ENCODE data around the gene FAM228B. TPM values are rescaled to one million over a fixed set of nuclear protein-coding genes. Genes with fewer than 3 reads are reported as not detected.
"Not testable (repeated sequence)": the region's sequence is repeated elsewhere in the genome, so short reads cannot be mapped to it uniquely, and the experiment has no call there.

Gene FAM228B
- 6.6 and 6.8 TPM in 2 replicates for total RNA-seq

DNA sequence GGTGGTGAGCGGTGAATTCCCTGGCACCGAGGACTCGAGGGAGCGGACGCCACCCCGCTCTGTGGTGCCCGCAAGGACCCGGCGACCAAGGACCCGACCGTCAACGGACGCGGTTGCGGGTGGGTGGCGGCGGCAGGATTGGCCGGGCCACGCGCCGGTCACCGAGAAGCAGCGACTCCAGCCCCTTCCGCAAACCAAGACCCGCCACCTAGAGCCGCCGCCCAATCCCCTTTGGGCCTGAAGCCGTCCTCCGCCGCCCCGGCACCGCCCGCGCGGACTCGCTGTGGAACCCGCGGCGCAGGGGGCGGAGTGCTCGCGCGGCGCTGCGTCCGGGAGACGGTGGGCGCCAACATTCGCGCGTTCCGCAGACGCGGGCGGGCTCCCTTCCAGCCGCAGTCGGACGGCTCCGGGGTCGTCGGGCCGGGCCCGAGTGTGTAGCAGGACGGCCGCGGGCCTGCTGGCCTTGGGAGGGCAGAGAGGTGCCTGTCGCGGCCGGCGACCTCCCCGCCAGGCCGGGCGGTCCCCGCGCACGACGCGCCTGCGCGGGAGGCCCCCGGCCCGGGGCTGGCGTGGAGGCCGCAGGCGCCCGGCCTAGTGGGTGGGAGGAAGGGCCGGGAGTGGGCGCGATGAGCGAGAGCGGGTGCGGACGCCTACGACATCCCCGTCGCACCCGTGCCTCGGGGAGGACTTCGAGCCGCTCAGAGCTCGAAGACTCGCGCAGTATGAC, at the start of gene FAM228B, which contains the start of gene PFN4:
Gene FAM228B (plus strand): TSS at position 275 of the 727 bp plus-strand sequence. CDS start 893 bp downstream, outside the sequence.
Gene PFN4 (minus strand): TSS at position 140 of the 727 bp plus-strand sequence. CDS start 799 bp downstream, outside the sequence.
- intact Hi-C loops (cut with micrococcal nuclease): loop anchor here (2.0 to 10.0 kb wide), 4 partner anchors 47 to 371 kb away; partner anchors contain the start of genes ATAD2B, ITSN2, NCOA1 and SF3B6

DNA sequence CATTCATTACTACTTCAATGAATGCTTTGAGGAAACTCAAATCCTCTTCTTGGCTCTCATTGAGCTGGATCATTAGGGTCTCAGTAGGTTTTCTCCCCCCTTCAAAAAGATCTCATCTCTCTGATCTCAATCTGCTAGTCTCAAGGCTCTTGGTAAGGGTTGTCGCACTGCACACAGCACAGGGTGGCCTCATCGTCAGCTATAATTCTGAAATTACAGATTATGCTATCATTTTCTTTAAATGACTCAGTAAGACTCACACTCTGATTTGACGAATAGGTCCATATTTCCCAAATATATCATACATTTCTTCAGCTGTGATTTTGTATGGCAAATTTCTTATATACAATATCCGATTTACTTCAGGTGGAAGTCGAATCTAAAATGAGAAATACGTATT, 49.5 kb upstream of the FAM228B start:
- intact Hi-C loops (cut with micrococcal nuclease): loop anchor here (10.0 kb wide), 1 partner anchor 721 kb away; the partner anchor contains the start of genes CENPO and PTRHD1

DNA sequence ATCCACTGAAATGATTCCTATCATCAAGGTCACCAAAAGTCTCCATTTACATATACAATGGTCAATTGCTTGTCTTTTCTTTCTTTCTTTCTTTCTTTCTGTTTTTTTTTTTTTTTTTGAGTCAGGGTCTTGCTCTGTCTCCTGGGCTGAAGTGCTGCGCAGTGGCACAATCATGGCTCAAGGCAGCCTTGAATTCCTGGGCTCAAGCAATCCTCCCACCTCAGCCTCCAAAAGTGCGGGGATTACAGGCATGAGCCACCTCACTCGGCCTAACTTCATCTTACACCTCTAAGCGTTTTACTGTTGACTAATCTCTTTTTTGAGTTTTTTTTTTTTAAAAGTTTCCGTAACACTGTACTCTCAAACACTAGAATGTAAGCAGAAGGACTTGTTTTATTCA, 48.0 kb upstream of the FAM228B start:
- intact Hi-C loops (cut with micrococcal nuclease): loop anchor here (10.0 kb wide), 1 partner anchor 720 kb away; the partner anchor contains the start of genes CENPO and PTRHD1

DNA sequence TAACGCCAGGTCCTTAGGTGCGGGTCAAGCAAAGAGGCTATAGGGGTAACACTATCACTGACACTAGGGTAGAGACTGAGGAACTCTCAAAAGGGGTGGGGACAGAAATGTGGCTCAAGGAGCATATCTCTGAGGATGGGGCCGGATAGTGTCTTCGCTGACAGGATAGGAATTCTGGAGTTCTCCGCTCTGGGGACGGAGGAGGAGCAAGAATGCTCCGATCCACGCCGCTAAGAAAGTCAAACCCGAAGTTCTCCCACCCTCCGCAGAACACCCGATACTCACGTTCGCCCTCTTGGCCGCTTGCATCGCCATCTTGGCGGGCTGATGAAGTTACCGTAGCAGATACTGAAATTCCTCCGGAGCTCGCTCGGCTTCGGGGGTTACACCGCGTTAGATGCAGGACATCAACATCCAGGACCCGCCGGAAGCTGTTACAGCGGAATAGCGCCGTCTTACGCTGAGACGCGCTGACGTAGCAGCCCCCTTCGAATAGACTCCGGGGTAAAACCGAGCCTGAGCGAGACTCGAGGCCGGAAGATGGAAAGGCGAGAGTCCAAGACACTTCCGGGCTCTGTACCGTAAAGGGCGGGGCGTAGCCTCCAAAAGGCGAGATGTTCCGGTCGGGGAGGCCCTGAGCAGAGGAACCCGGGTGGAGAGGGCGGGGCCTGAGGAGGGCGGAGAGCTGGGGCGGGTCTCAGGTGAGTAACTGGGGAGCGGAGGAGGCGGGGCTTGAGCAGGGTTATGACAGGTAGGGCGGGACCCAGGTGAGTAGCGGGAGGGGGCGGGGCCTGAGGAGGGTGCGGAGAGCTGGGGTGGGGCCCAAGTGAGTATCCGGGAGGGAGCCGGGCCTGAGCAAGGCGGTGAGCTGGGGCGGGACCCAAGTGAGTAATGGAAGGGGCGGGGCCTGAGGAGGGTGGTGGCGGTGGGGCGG, 47.1 kb upstream of the FAM228B start, which contains the start of gene SF3B6:
Gene SF3B6 (minus strand): TSS at position 412 of the 934 bp plus-strand sequence. CDS start 97 bp downstream, at position 315.
- intact Hi-C loops (cut with micrococcal nuclease): loop anchor here (1.0 to 10.0 kb wide), 8 partner anchors 8 to 719 kb away; partner anchors contain the start of genes ATAD2B, CENPO, FAM228B and ITSN2

DNA sequence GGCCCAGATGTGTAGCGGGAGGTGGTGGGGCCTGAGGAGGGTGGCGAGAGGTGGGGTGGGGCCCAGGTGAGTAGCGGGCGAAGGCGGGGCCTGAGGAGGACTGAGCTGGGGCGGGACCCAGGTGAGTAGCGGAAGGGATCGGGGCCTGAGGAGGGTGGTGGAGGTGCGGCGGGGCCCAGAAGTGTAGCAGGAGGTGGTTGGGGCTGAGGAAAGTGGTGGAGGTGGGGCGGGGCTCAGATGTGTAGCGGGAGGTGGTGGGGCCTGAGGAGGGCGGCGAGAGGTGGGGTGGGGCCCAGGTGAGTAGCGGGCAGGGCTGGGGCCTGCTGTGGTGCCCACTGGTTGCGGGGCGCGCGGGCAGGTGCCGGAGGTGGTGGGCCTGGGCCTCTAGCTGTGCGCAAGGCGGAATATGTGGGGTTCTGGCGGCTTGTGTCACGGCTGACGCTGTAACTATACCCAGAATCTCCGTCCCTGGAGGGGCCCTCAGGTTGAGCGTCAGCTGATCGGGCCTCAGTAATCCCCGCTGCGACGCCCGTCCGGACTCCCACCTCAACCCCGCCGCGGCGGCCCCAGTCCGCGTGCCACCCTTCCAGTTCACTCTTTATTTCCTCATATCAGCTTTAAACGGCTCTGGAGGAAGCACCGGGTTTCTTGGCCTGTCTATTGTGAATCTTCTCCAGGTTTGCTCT, 46.3 kb upstream of the FAM228B start:
- intact Hi-C loops (cut with micrococcal nuclease): loop anchor here (1.0 to 10.0 kb wide), 8 partner anchors 7 to 718 kb away; partner anchors contain the start of genes ATAD2B, CENPO, FAM228B and ITSN2

DNA sequence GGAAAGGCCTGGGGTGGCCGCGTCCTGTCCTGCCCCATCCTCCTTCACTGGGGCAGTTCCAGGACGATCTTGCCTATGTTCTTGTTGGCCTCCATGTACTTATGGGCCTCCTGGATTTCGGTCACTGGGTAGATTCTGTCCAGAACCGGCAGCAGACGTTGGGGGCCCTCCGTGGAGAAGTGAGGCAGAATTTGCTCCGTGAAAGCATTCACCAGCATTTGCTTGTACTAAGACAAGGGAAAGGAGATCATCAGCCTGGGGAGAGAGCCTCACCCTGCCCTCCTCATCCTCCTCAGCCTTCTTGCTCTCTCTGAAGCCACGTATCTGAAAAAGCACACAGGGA, 45.8 kb upstream of the FAM228B start:
- intact Hi-C loops (cut with micrococcal nuclease): loop anchor here (2.0 to 10.0 kb wide), 3 partner anchors 45 to 717 kb away; partner anchors contain the start of genes CENPO, FAM228B, NCOA1 and PFN4

DNA sequence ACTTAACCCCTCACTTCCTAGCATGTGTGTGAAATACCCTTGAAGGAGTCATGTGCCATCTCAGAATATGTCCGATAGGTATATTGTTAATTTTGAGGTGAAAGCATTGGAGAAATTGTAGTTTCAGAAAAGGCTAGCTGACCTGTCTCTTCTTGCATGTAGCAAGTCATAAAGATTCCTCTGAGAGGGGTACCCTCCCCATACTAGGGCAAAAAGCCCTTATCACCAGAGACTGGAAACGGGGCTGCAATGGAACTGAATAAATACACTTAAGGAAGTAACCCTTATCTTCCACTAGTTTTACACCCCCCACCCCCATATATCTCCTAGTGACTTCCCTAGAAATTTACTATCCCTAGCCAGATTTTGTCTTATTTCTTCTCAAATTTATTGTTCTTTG, 45.4 kb upstream of the FAM228B start:
- intact Hi-C loops (cut with micrococcal nuclease): loop anchor here (2.0 to 10.0 kb wide), 3 partner anchors 45 to 717 kb away; partner anchors contain the start of genes CENPO, FAM228B, NCOA1 and PFN4

DNA sequence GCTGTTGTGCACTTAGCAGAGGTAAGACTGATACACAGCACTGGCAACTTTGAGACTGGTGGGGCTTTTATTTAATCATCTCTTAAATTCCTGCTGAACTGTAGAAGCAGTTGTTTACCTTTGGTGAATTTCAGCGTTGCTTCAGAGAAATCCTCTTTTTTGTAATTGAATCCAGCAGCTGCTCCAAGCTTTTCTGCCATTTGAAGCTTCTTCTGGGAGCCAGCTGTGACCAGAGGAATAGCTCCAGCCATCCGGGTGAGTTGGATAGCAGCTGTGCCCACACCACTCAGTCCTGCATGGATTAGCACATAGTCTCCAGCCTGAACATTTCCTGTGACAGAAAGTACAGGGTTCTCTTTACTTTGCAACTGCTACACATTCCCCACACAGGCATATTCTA, 42.6 kb upstream of the FAM228B start:
- intact Hi-C loops (cut with micrococcal nuclease): no loop called here

DNA sequence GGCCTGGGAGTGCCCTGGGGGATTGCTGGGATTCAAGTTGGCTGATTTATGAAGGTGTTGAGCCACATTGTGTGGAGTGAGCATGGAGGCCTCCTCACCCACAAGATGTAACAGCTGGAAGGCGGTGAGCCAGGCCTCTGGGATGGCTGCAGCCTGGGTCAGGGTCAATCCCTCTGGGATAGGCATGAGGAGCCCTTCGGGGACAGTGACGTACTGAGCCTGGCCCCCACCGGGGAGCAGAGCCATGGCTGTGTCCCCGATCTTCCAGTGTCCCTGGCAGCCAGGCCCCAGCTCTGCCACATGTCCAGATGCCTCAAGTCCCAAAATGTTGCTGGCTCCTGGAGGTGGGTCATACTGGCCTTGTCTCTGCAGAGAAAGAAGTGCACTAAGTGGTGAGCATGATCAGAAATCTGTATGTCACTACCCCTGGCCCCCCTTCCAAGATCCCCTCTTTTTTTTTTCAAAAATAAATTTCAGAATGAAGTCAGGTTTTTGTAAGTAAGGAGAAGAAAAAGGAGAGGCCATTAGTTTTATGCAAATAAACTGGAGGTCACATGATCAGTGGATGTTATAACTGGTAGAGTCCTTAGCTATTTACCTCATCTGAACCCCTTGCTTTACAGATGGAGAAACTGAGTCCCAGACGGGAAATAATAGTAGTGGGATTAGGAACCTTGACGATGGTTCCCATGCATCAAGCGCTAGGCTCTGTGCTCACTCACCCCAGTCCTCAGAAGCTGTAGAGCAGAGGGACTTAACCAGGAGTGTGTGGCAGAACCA, 40.3 kb upstream of the FAM228B start:
- intact Hi-C loops (cut with micrococcal nuclease): no loop called here

DNA sequence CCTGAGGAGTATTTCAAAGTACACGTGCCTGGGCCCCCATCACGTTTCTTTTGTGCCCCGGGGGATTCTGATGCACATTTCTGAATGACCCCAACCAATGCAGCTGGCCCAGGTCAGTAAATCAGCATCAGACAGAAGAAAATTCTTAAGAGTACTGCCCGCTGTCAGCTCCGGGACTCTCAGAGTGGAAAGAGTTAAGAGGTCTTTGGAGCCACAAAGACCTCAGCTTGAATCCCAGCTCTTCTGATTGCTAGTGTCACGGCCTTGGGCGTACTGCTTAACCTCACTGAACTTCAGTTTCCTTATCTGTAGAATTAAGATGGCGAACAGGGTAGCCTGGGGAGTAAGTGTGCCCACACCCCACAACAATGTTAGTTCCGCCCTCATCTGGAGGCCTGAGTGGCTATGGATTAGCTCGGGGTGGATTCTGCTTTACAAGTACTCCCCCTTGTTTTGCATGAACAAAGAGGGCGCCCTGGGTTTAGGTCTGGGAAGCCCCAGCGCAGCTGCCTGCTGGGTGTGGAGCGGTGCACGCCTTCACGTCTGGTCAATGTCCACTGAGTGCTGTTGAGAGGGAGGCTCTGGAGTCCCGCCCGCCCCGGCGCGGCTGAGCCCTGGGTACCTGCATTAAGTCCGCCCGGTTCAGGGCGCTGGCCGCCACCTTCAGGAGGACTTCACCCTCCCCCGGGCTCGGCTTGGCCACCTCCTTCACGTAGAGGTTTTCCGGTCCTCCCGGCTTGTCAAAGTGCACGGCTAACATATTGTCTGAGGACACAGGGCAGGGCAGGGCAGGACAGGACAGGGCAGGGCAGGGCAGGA, 39.5 kb upstream of the FAM228B start:
- intact Hi-C loops (cut with micrococcal nuclease): loop anchor here (1.0 to 2.0 kb wide), 5 partner anchors 7 to 299 kb away; partner anchors contain the start of genes SF3B6 and WDCP

DNA sequence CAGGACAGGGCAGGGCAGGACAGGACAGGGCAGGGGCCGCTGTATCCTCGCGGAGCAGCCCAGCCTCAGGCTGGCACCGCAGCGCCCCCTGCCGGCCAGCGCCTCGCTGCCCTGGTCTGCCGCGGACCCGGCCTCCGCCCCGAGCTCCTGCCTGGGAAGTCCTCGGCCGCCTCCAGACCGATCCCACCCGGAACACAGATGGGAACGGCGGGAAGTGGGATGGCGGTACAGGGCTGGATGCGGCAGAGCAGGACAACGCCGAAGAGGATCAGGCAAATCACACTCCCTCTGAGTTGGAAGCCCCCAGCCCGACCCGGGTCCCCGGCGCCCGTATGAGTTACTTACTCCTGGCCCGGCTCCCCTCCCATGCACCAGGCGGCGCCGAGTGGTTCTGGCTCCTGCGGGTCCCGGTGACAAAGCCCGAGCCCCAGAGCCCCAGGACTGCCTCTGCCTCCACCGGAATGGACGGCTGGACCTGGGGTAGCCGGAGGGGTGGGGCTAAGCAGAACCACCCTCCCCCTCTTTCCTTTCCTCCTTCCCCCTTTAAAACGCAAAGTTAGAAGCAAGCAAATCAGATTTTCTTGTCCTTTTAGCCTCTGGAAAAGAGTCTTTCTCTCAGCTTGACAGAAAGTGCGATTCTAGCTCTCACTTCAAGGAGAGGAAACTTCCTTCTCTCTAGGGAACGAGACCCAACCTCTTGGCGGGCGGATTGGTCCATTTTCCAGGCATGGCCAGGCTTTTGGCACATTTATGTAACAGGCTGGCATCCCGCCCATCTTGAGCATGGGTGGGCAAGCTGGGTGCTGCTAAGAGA, 38.7 kb upstream of the FAM228B start, which contains the start of gene TP53I3:
Gene TP53I3 (minus strand): TSS at position 449 of the 814 bp plus-strand sequence. CDS start 508 bp downstream, outside the sequence.
- intact Hi-C loops (cut with micrococcal nuclease): loop anchor here (1.0 to 2.0 kb wide), 5 partner anchors 8 to 298 kb away; partner anchors contain the start of genes SF3B6 and WDCP

DNA sequence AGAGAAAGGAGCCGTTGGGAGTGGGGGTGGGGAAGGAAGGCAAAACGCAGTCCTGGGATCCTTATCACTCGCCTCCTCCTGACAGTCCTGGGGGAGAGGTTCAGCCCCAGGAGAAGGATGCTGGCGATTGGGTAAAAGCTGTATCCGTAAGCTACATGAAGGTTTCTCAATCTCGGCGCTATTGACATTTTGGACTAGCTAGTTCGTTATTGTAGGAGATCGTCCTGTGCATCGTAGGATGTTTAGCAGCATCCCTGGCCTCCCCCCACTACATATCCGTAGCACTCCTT, 38.1 kb upstream of the FAM228B start:
- intact Hi-C loops (cut with micrococcal nuclease): loop anchor here (2.0 kb wide), 2 partner anchors 38 to 298 kb away; partner anchors contain the start of gene WDCP

DNA sequence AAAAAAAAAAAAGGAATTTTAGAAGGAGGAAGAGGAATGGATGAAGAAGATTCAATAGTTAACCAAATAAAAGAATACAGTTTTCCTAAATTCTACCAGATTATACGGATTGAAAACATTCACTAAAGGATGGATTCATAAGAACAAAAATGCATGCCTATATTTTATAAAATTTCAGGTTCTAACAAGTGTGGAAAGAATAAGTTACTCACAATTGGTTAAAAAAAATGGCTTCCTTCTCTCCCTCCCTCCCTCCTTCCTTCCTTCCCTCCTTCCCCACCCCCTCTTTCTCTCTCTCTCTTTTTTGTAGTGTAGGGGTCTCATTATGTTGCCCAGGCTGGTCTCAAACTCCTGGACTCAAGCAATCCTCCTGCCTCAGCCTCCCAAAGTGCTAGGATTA, 37.0 kb upstream of the FAM228B start:
- intact Hi-C loops (cut with micrococcal nuclease): no loop called here

DNA sequence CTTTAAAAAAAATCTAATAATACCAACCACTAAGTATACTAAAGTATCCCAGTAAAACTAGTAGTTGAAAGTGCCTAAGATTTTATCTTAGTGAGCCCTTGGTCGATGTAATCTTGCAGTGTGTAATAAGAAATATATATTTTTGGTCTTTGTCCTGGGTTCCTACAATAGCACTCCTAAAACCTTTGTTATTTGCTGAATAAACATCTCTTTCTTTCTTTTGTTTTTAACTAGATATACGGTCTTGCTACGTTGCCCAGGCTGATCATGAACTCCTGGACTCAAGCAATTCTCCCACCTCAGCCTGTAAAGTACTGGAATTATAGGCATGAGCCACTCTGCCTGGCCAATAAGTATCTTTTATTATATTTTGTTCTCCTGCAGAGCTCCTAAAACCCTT, 36.2 kb upstream of the FAM228B start:
- intact Hi-C loops (cut with micrococcal nuclease): no loop called here

DNA sequence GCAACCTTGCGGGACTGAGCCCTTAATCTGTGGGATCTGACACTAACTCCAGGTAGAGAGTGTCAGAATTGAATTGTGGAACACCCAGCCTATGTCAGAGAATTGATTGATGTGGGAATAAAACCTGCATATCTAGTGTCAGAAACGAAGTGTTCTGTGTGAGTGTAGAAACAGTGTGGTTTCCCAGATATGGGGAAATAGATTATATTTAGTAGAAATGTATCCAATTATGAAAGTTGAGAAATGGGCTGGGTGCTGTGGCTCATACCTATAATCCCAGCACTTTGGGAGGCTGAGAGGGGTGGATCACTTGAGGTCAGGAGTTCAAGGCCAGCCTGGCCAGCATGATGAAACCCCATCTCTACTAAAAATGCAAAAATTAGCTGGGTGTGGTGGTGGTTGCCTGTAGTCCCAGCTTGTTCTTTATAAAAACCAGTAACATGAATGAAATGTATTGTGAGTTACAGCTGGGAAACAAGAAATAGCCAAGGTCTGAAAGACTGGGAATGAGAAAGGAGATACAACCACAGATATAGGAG, 34.4 kb upstream of the FAM228B start:
- intact Hi-C loops (cut with micrococcal nuclease): no loop called here

DNA sequence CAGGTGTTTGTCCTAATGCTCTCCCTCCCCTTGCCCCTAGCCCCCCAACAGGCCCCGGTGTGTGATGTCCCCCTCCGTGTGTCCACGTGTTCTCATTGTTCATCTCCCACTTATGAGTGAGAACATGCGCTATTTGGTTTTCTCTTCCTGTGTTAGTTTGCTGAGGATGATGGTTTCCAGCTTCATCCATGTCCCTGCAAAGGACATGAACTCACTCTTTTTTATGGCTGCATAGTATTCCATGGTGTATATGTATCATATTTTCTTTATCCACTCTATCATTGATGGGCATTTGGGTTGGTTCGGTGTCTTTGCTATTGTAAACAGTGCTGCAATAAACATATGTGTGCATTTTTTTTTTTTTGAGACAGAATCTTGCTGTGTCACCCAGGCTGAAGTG, 30.0 kb upstream of the FAM228B start:
- intact Hi-C loops (cut with micrococcal nuclease): not testable (repeated sequence)

DNA sequence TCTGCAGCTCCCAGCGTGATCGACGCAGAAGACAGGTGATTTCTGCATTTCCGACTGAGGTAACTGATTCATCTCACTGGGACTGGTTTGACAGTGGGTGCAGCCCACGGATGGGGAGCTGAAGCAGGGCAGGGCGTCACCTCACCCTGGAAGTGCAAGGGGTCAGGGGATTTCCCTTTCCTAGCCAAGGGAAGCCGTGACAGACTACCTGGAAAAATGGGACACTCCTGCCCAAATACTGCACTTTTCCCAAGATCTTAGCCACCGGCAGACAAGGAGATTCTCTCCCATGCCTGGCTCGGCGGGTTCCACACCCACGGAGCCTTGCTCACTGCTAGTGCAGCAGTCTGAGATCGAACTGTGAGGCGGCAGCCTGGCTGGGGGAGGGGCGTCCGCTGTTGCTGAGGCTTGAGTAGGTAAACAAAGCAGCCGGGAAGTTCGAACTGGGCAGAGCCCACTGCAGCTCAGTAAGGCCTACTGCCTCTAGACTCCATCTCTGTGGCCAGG, 28.0 kb upstream of the FAM228B start:
- intact Hi-C loops (cut with micrococcal nuclease): not testable (repeated sequence)
